ENCODE measurements around the gene MAP2K3.
"Not testable (repeated sequence)": the region's sequence is repeated elsewhere in the genome, so short reads cannot be mapped to it uniquely, and the experiment has no call there.

GRCh38 chr17:21320430-21320829 is 35.9 kb downstream of the MAP2K3 start:
- TF ChIP-seq EZH2 (IDR thresholded peaks at IDR 0.05); POLR2AphosphoS5 (IDR thresholded peaks at IDR 0.05; ENCODE audit: borderline replicate concordance, low read depth, low read length); FOXP2 (optimal IDR thresholded peaks at IDR 0.05; ENCODE audit: control extremely low read depth, extremely low read length, insufficient read depth): not testable (repeated sequence)
